GM23248 (cell line): Measurements from ENCODE around the gene PEX3.

ENCODE experiments used
- EZH2 ChIP-seq: fragments of 200-600 bp; sonication (generic); IDR thresholded peaks from 2 replicates; pipeline ENCODE4 v1.6.1; 2018; ENCODE audit warnings: antibody characterized with exemption, mild to moderate bottlenecking; ENCODE audit not compliant: insufficient read depth, poor library complexity, severe bottlenecking
- EZH2phosphoT487 ChIP-seq: fragments of 200-600 bp; sonication (generic); IDR thresholded peaks from 2 replicates; pipeline ENCODE4 v1.6.1; 2018; ENCODE audit warnings: antibody characterized with exemption, moderate library complexity, mild to moderate bottlenecking, low read depth; ENCODE audit not compliant: insufficient read depth

GRCh38 chr6:143449714-143450452, 722 bp upstream of the PEX3 start:
- TF ChIP-seq EZH2 (no peak), EZH2phosphoT487 (no peak)
